WTC11 (cell line): ENCODE results near the gene MOBP. TPM values are rescaled to one million over a fixed set of nuclear protein-coding genes. Genes with fewer than 3 reads are reported as not detected.

Experiments
- ATAC-seq: fragments of 200-7000 bp; cut with Tn5 transposase; 2 replicates; pipeline ENCODE4 v1.10.0; 2021; ENCODE audit warnings: mild to moderate bottlenecking, moderate library complexity
- CTCF ChIA-PET: fragments of 300-600 bp; sonication (Branson Sonifier 250); formaldehyde crosslinking; loops from one replicate; lab custom pipeline; 2021; ENCODE audit warnings: antibody characterized with exemption; lab: Charles Lee
- POLR2A ChIA-PET: fragments of 350-600 bp; sonication (Branson Sonifier 250); formaldehyde crosslinking; loops from one replicate; lab custom pipeline; 2021; ENCODE audit warnings: antibody characterized with exemption; lab: Charles Lee
- DNase-seq: peaks from one replicate; pipeline ENCODE4 v3.0.0; 2021; ENCODE audit warnings: low spot score
- H3K27ac Mint-ChIP-seq: 2 replicates; pipeline ENCODE4 v1.8.0; 2021; ENCODE audit warnings: mixed read lengths
- H3K27me3 Mint-ChIP-seq: 2 replicates; pipeline ENCODE4 v1.8.0; 2021; ENCODE audit warnings: low read depth, mild to moderate bottlenecking, moderate library complexity, mixed read lengths
- H3K36me3 Mint-ChIP-seq: 2 replicates; pipeline ENCODE4 v1.8.0; 2021; ENCODE audit warnings: mixed read lengths
- H3K4me1 Mint-ChIP-seq: 2 replicates; pipeline ENCODE4 v1.8.0; 2022; ENCODE audit warnings: mixed read lengths
- H3K4me3 Mint-ChIP-seq: 2 replicates; pipeline ENCODE4 v1.8.0; 2021; ENCODE audit warnings: mild to moderate bottlenecking, moderate library complexity, mixed read lengths
- H3K9me3 Mint-ChIP-seq: 2 replicates; pipeline ENCODE4 v1.8.0; 2021; ENCODE audit warnings: mixed read lengths
- AR ChIP-seq: fragments of 250-450 bp; sonication (Bioruptor Pico); IDR thresholded peaks from 2 replicates; pipeline ENCODE4 v1.9.0; 2021; ENCODE audit warnings: mild to moderate bottlenecking
- ATF3 ChIP-seq: sonication (generic); formaldehyde crosslinking; conservative IDR thresholded peaks from 2 replicates; pipeline ENCODE4 v1.8.1; 2022; ENCODE audit warnings: mild to moderate bottlenecking, missing genetic modification reagents
- CDX4 ChIP-seq: fragments of 250-450 bp; sonication (Bioruptor Pico); IDR thresholded peaks from 2 replicates; pipeline ENCODE4 v1.9.0; 2021; ENCODE audit warnings: moderate library complexity, mild to moderate bottlenecking, inconsistent platforms, borderline replicate concordance
- ELF4 ChIP-seq: sonication (generic); formaldehyde crosslinking; IDR thresholded peaks from 2 replicates; pipeline ENCODE4 v1.8.1; 2022; ENCODE audit warnings: low read depth, mild to moderate bottlenecking, moderate library complexity, missing genetic modification reagents
- FOXK1 ChIP-seq: sonication (generic); formaldehyde crosslinking; IDR thresholded peaks from 2 replicates; pipeline ENCODE4 v1.8.0; 2022; ENCODE audit warnings: mild to moderate bottlenecking, moderate library complexity, missing genetic modification reagents
- GABPB1 ChIP-seq: sonication (generic); formaldehyde crosslinking; IDR thresholded peaks from 2 replicates; pipeline ENCODE4 v1.8.1; 2023; ENCODE audit warnings: mild to moderate bottlenecking, missing genetic modification reagents
- HMGXB4 ChIP-seq: sonication (generic); formaldehyde crosslinking; IDR thresholded peaks from 2 replicates; pipeline ENCODE4 v1.8.1; 2023; ENCODE audit warnings: mild to moderate bottlenecking, moderate library complexity, missing genetic modification reagents
- IRF1 ChIP-seq: sonication (generic); formaldehyde crosslinking; IDR thresholded peaks from 2 replicates; pipeline ENCODE4 v1.8.0; 2023; ENCODE audit warnings: missing genetic modification reagents
- JAZF1 ChIP-seq: fragments of 250-450 bp; sonication (Bioruptor Pico); IDR thresholded peaks from 2 replicates; pipeline ENCODE4 v1.9.0; 2021; ENCODE audit warnings: moderate library complexity, mild to moderate bottlenecking, inconsistent platforms
- JUN ChIP-seq: sonication (generic); formaldehyde crosslinking; IDR thresholded peaks from 2 replicates; pipeline ENCODE4 v1.8.0; 2023; ENCODE audit warnings: mild to moderate bottlenecking, missing genetic modification reagents
- MYBL2 ChIP-seq: sonication (generic); formaldehyde crosslinking; IDR thresholded peaks from 2 replicates; pipeline ENCODE4 v1.8.1; 2023; ENCODE audit warnings: mild to moderate bottlenecking, moderate library complexity, missing genetic modification reagents
- NR3C1 ChIP-seq: sonication (generic); formaldehyde crosslinking; conservative IDR thresholded peaks from 2 replicates; pipeline ENCODE4 v1.8.1; 2023; ENCODE audit warnings: low read depth, mild to moderate bottlenecking, missing genetic modification reagents
- SP1 ChIP-seq: sonication (generic); formaldehyde crosslinking; conservative IDR thresholded peaks from 2 replicates; pipeline ENCODE4 v1.8.1; 2022; ENCODE audit warnings: missing genetic modification reagents
- STAT6 ChIP-seq: sonication (generic); formaldehyde crosslinking; conservative IDR thresholded peaks from 2 replicates; pipeline ENCODE4 v1.8.1; 2023; ENCODE audit warnings: mild to moderate bottlenecking, low read depth, missing genetic modification reagents, moderate library complexity
- TP53 ChIP-seq: sonication (generic); formaldehyde crosslinking; IDR thresholded peaks from 2 replicates; pipeline ENCODE4 v1.8.1; 2023; ENCODE audit warnings: mild to moderate bottlenecking, missing genetic modification reagents
- ZBTB21 ChIP-seq: sonication (generic); formaldehyde crosslinking; IDR thresholded peaks from 2 replicates; pipeline ENCODE4 v1.8.1; 2023; ENCODE audit warnings: mild to moderate bottlenecking, missing genetic modification reagents, borderline replicate concordance
- ZMAT4 ChIP-seq: fragments of 250-450 bp; sonication (Bioruptor Pico); IDR thresholded peaks from 2 replicates; pipeline ENCODE4 v1.9.0; 2021; ENCODE audit warnings: mild to moderate bottlenecking
- ZNF219 ChIP-seq: sonication (generic); formaldehyde crosslinking; IDR thresholded peaks from 2 replicates; pipeline ENCODE4 v1.8.0; 2023; ENCODE audit warnings: missing genetic modification reagents, mild to moderate bottlenecking, borderline replicate concordance
- ZNF263 ChIP-seq: sonication (generic); formaldehyde crosslinking; IDR thresholded peaks from 2 replicates; pipeline ENCODE4 v1.8.1; 2022; ENCODE audit warnings: low read depth, mild to moderate bottlenecking, moderate library complexity, missing genetic modification reagents
- total RNA-seq: library from RNA; stranded (reverse); gene quantifications from 3 replicates; pipeline ENCODE4 v1.2.3, GENCODE V29; 2021

MOBP gene
- total RNA-seq, 1 experiment from 2014 or later, result 0.13 TPM

GRCh38 chr3:39505866-39506742, 38.6 kb downstream of the MOBP start (continued):
- no peak for TF ChIP-seq ZMAT4 (CRISPR knock-in tag)
- TF ChIP-seq, all 79 proteins: peak for 0

GRCh38 chr3:39506863-39507262, 39.4 kb downstream of the MOBP start:
- CTCF ChIA-PET, result interaction anchor here (1.0 to 2.5 kb wide), 2 partner anchors 8 to 59 kb away, joined by 3 to 15 read pairs; no protein-coding TSS in a partner anchor
- H3K27me3 Mint-ChIP-seq, result peaks cover 23% of the 10 kb centered on the region
- H3K4me1 Mint-ChIP-seq, result no peaks in the 10 kb centered on the region
- no peak overlapping the region for H3K27ac Mint-ChIP-seq
- ATAC-seq, result no peak
- TF ChIP-seq AR (CRISPR knock-in tag), result no peak
- TF ChIP-seq MYBL2 (CRISPR knock-in tag), result no peak
- no peak for TF ChIP-seq ZBTB21 (CRISPR knock-in tag)
- no peak for TF ChIP-seq JAZF1 (CRISPR knock-in tag)
- TF ChIP-seq SP1 (CRISPR knock-in tag), result no peak
- no peak for TF ChIP-seq JUN (CRISPR knock-in tag)
- no peak for TF ChIP-seq HMGXB4 (CRISPR knock-in tag)
- TF ChIP-seq ELF4 (CRISPR knock-in tag), result no peak
- TF ChIP-seq GABPB1 (CRISPR knock-in tag), result no peak
- no peak for TF ChIP-seq STAT6 (CRISPR knock-in tag)
- TF ChIP-seq ZNF263, result no peak
- TF ChIP-seq NR3C1 (CRISPR knock-in tag), result no peak
- TF ChIP-seq ZNF219, result no peak
- TF ChIP-seq IRF1 (CRISPR knock-in tag), result no peak
- no peak for TF ChIP-seq ATF3 (CRISPR knock-in tag)
- no peak for TF ChIP-seq TP53
- TF ChIP-seq FOXK1, result no peak
- no peak for TF ChIP-seq CDX4 (CRISPR knock-in tag)
- TF ChIP-seq, all 79 proteins: peak for 0
- Mint-ChIP-seq H3K4me3 (no peak overlapping the region), H3K9me3 (peaks cover 6% of the 10 kb centered on the region), H3K36me3 (no peaks in the 10 kb centered on the region)
- no peak for DNase-seq
- POLR2A ChIA-PET, result no interaction called here
